GM12878 (cell line): ENCODE results near the gene KLHL3. TPM values are rescaled to one million over a fixed set of nuclear protein-coding genes. Genes with fewer than 3 reads are reported as not detected.

Source experiments
- BCL11A ChIP-seq: IDR thresholded peaks from 2 replicates; pipeline ENCODE4 v1.6.1; 2011; ENCODE audit warnings: low read depth, low read length
- BHLHE40 ChIP-seq, 2 experiments: fragments of 450-650 bp in 1 of 2; IDR thresholded peaks; 2 replicates each; pipeline ENCODE4 v1.6.1; 2011 to 2017; ENCODE audit warnings: low read depth in 2 of 2, borderline replicate concordance in 1 of 2, improper control_type of control experiment in 1 of 2, low read length in 1 of 2, mild to moderate bottlenecking in 1 of 2
- BMI1 ChIP-seq: fragments of 450-650 bp; IDR thresholded peaks from 2 replicates; pipeline ENCODE4 v1.6.1; 2016; ENCODE audit warnings: mild to moderate bottlenecking, moderate library complexity, borderline replicate concordance
- CBX3 ChIP-seq: fragments of 200-600 bp; sonication (generic); IDR thresholded peaks from 2 replicates; pipeline ENCODE4 v1.6.1; 2016; ENCODE audit warnings: low read depth, borderline replicate concordance
- CBX5 ChIP-seq: sonication (generic); IDR thresholded peaks from 2 replicates; pipeline ENCODE4 v1.6.1; 2016; ENCODE audit warnings: low read depth, moderate library complexity, mild to moderate bottlenecking, inconsistent platforms
- CREB1 ChIP-seq: IDR thresholded peaks from 2 replicates; pipeline ENCODE4 v1.6.1; 2012; ENCODE audit warnings: low read depth, mild to moderate bottlenecking, inconsistent platforms
- CUX1 ChIP-seq: IDR thresholded peaks from 2 replicates; pipeline ENCODE4 v1.6.1; 2012; ENCODE audit warnings: improper control_type of control experiment, low read depth, low read length; ENCODE audit not compliant: insufficient replicate concordance
- EP300 ChIP-seq, 2 experiments: fragments of 150-350 bp in 1 of 2; IDR thresholded peaks; 2 replicates each; pipeline ENCODE4 v1.6.1; 2011 to 2012; ENCODE audit warnings: low read depth in 2 of 2, low read length in 2 of 2, borderline replicate concordance in 1 of 2, improper control_type of control experiment in 1 of 2, inconsistent platforms in 1 of 2; ENCODE audit not compliant: control insufficient read depth in 1 of 2
- FOXM1 ChIP-seq: IDR thresholded peaks from 2 replicates; pipeline ENCODE4 v1.6.1; 2012; ENCODE audit warnings: low read depth, mild to moderate bottlenecking, inconsistent platforms, low read length, moderate library complexity
- JUND ChIP-seq: IDR thresholded peaks from 2 replicates; pipeline ENCODE4 v1.6.1; 2012; ENCODE audit warnings: low read depth, mild to moderate bottlenecking, low read length, improper control_type of control experiment, moderate library complexity
- KLF5 ChIP-seq: fragments of 450-650 bp; IDR thresholded peaks from 2 replicates; pipeline ENCODE4 v1.6.1; 2014; ENCODE audit warnings: mild to moderate bottlenecking; ENCODE audit not compliant: partially characterized antibody
- MTA2 ChIP-seq: fragments of 450-650 bp; IDR thresholded peaks from 2 replicates; pipeline ENCODE4 v1.6.1; 2016; ENCODE audit warnings: low read depth, mild to moderate bottlenecking, moderate library complexity
- MTA3 ChIP-seq: IDR thresholded peaks from 2 replicates; pipeline ENCODE4 v1.6.1; 2012; ENCODE audit warnings: low read length, inconsistent platforms, borderline replicate concordance
- NBN ChIP-seq: fragments of 450-650 bp; IDR thresholded peaks from 2 replicates; pipeline ENCODE4 v1.6.1; 2016
- NFIC ChIP-seq: IDR thresholded peaks from 2 replicates; pipeline ENCODE4 v1.6.1; 2012; ENCODE audit warnings: low read depth, mild to moderate bottlenecking, inconsistent platforms, low read length, moderate library complexity
- NFYB ChIP-seq: IDR thresholded peaks from 2 replicates; pipeline ENCODE4 v1.6.1; 2011; ENCODE audit warnings: low read depth, mild to moderate bottlenecking, low read length, improper control_type of control experiment, moderate library complexity; ENCODE audit not compliant: insufficient read depth
- NR2C1 ChIP-seq: fragments of 450-650 bp; IDR thresholded peaks from 2 replicates; pipeline ENCODE4 v1.6.1; 2017; ENCODE audit warnings: antibody characterized with exemption, mild to moderate bottlenecking, moderate library complexity
- NR2F1 ChIP-seq: fragments of 450-650 bp; conservative IDR thresholded peaks from 2 replicates; pipeline ENCODE4 v1.6.1; 2017; ENCODE audit warnings: mild to moderate bottlenecking
- PML ChIP-seq: IDR thresholded peaks from 2 replicates; pipeline ENCODE4 v1.6.1; 2012; ENCODE audit warnings: low read length, inconsistent platforms
- POLR2AphosphoS2 ChIP-seq: IDR thresholded peaks from 2 replicates; pipeline ENCODE4 v1.6.1; 2011; ENCODE audit warnings: low read depth, mild to moderate bottlenecking, low read length, improper control_type of control experiment, moderate library complexity
- RAD21 ChIP-seq: IDR thresholded peaks from 2 replicates; pipeline ENCODE4 v1.6.1; 2011; ENCODE audit warnings: mild to moderate bottlenecking, low read depth, low read length, moderate library complexity; ENCODE audit not compliant: insufficient read depth
- SKIL ChIP-seq: fragments of 450-650 bp; IDR thresholded peaks from 2 replicates; pipeline ENCODE4 v1.6.1; 2017; ENCODE audit warnings: mild to moderate bottlenecking, low read depth, inconsistent platforms; ENCODE audit not compliant: poor library complexity, severe bottlenecking
- SMAD5 ChIP-seq: IDR thresholded peaks from 2 replicates; pipeline ENCODE4 v1.6.1; 2016; ENCODE audit warnings: antibody characterized with exemption, low read depth
- SRF ChIP-seq, 2 experiments: IDR thresholded peaks; 2 replicates each; pipeline ENCODE4 v1.6.1; 2011; ENCODE audit warnings: low read depth in 2 of 2, low read length in 2 of 2, mild to moderate bottlenecking in 1 of 2, moderate library complexity in 1 of 2
- TCF12 ChIP-seq: IDR thresholded peaks from 2 replicates; pipeline ENCODE4 v1.6.1; 2011; ENCODE audit warnings: low read depth, mild to moderate bottlenecking, low read length
- polyA plus RNA-seq, 11 experiments: library from polyadenylated mRNA; depleted of rRNA in 4 of 11; unstranded in 6 of 11; stranded (reverse) in 5 of 11; fragments of >200 nt; fragmentation: Nextera tagmentation in 4 of 11; fragmentation: Illumina TruSeq in 1 of 11; extraction: Ambion mirVana in 4 of 11; extraction: Trizol in 1 of 11; gene quantifications; 1 replicate in 1 of 11; 2 replicates in 10 of 11; pipeline versions ENCODE4 v1.2.1 to v1.2.3, GENCODE V29; 2011 to 2016; ENCODE audit warnings: inconsistent platforms in 2 of 11, missing spikeins in 2 of 11, low read depth in 1 of 11
- total RNA-seq, 4 experiments: library from RNA; depleted of rRNA in 3 of 4; stranded (reverse); fragments of >200 nt in 3 of 4; fragmentation: Illumina TruSeq in 1 of 4; extraction: Trizol in 1 of 4; gene quantifications; 2 replicates each; pipeline versions ENCODE4 v1.2.1 to v1.2.3, GENCODE V29; 2013 to 2021

Gene KLHL3
- total and polyA plus RNA-seq, 10 of the 15 experiments (the other 5 are each of a cell fraction or from before 2014, with no cell fraction given) = 1.7 to 11.7 (median 5.6) TPM

- TF ChIP-seq CUX1 (peak; percentile 53), SMAD5 (no peak), MTA2 (peak; percentile 69), NR2F1 (peak; percentile 98), POLR2AphosphoS2 (no peak), NFYB (no peak), PML (peak; percentile 81), BMI1 (peak; percentile 41; the same call in 1 of the 2 replicates), CREB1 (peak; percentile 68; the same call in 1 of the 2 replicates), KLF5 (no peak), NFIC (peak; percentile 90), RAD21 (no peak), MTA3 (peak; percentile 91; the same call in 1 of the 2 replicates), NR2C1 (no peak), SRF (IDR thresholded peaks at IDR 0.05; ENCODE audit: low read depth in 2 of 2, low read length in 2 of 2) (no peak), FOXM1 (peak; percentile 93), EP300 (IDR thresholded peaks at IDR 0.05; ENCODE audit: borderline replicate concordance in 1 of 2, control insufficient read depth in 1 of 2, low read depth in 2 of 2, low read length in 2 of 2) (peak; percentile 58 to 89; a peak in 3 of 4 replicates), NBN (0 out of 2 replicates have a peak, but pooled peaks have one; percentile 28), CBX5 (peak; percentile 89), JUND (0 out of 2 replicates have a peak, but pooled peaks have one; percentile 55), CBX3 (no peak), TCF12 (peak; percentile 83), SKIL (peak; percentile 95), BCL11A (peak; percentile 87), BHLHE40 (IDR thresholded peaks at IDR 0.05; ENCODE audit: borderline replicate concordance in 1 of 2, low read depth in 2 of 2, low read length in 1 of 2) (peak in 1 of 2 experiments; percentile 50; a peak in 2 of 4 replicates)
These were observed 22.9 kb upstream of the KLHL3 start (continued) for GRCh38 chr5:137758715-137759306.
